Gastrocnemius medialis (tissue), 4 donors: ENCODE measurements around the gene FAM83F.

ENCODE experiments used
- POLR2A ChIP-seq, 2 donors: fragments of 450-650 bp; IDR thresholded peaks; one replicate each; pipeline ENCODE4 v1.6.1; 2017; ENCODE audit warnings: antibody characterized with exemption in 2 of 2, mild to moderate bottlenecking in 2 of 2, moderate library complexity in 2 of 2
- TF ChIP-seq, protein P1 (sequence below), 5 experiments: fragments of 450-650 bp in 3 of 5; fragments of 200-600 bp in 2 of 5; sonication (generic) in 2 of 5; IDR thresholded peaks in 4 of 5; conservative IDR thresholded peaks in 1 of 5; 1 replicate in 4 of 5; 2 replicates in 1 of 5; pipeline ENCODE4 v1.5.1; 2016 to 2019; ENCODE audit warnings: antibody characterized with exemption in 5 of 5, mild to moderate bottlenecking in 3 of 5, moderate library complexity in 3 of 5

DNA sequence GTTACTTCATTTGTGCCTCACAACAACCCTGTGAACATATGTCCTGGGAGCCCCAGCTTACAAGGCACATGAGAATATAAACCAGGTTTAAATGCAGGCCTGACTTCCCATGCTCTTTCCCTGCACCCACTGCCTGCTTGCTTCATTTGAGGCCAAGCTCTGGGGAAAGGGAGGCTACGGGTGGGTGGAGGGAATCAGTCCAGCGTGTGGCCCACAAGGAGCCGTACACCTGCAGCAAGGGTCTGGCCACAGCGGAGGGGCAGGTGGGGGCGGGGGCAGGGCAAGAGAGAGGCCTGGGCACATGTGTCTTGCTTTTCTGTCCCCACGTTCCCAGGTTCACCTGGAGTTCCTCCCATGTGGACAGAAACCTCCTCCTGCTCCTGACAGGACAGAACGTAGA is 26.2 kb downstream of the FAM83F start:
- TF ChIP-seq, protein P1, sequence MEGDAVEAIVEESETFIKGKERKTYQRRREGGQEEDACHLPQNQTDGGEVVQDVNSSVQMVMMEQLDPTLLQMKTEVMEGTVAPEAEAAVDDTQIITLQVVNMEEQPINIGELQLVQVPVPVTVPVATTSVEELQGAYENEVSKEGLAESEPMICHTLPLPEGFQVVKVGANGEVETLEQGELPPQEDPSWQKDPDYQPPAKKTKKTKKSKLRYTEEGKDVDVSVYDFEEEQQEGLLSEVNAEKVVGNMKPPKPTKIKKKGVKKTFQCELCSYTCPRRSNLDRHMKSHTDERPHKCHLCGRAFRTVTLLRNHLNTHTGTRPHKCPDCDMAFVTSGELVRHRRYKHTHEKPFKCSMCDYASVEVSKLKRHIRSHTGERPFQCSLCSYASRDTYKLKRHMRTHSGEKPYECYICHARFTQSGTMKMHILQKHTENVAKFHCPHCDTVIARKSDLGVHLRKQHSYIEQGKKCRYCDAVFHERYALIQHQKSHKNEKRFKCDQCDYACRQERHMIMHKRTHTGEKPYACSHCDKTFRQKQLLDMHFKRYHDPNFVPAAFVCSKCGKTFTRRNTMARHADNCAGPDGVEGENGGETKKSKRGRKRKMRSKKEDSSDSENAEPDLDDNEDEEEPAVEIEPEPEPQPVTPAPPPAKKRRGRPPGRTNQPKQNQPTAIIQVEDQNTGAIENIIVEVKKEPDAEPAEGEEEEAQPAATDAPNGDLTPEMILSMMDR (IDR thresholded peaks at IDR 0.05 in 4 of 5, conservative IDR thresholded peaks at IDR 0.05 in 1 of 5) = no peak
- no peak for TF ChIP-seq POLR2A (IDR thresholded peaks at IDR 0.05)
